CD14-positive monocyte (primary cell): ENCODE results near the gene CCL22. TPM values are rescaled to one million over a fixed set of nuclear protein-coding genes. Genes with fewer than 3 reads are reported as not detected.

Experiments
- DNase-seq, 3 donors: peaks; one replicate each; pipeline ENCODE4 v3.0.0-alpha.2; 2011 to 2022
- H2AFZ ChIP-seq: 2 replicates; pipeline ENCODE4 v1.6.0; 2012; ENCODE audit warnings: mild to moderate bottlenecking, low read depth, low read length, inconsistent platforms; ENCODE audit not compliant: insufficient read depth, poor library complexity, severe bottlenecking
- H3K27ac ChIP-seq, 2 donors: 1 replicate in 1 of 2; 2 replicates in 1 of 2; pipeline ENCODE4 v1.5.1; 2012 to 2013; ENCODE audit warnings: low read length in 2 of 2, control low read depth in 1 of 2, inconsistent platforms in 1 of 2, low read depth in 1 of 2, mild to moderate bottlenecking in 1 of 2
- H3K27me3 ChIP-seq, 2 donors: one replicate each; pipeline versions ENCODE4 v1.6.0 to v1.6.1; 2011 to 2013; ENCODE audit warnings: low read length in 2 of 2; ENCODE audit not compliant: control insufficient read depth in 2 of 2, insufficient read depth in 2 of 2
- H3K36me3 ChIP-seq, 2 donors: replicated peaks in 1 of 2; 1 replicate in 1 of 2; 2 replicates in 1 of 2; pipeline versions ENCODE4 v1.5.1 to v1.6.1; 2012 to 2013; ENCODE audit warnings: low read length in 2 of 2, control low read depth in 1 of 2, inconsistent platforms in 1 of 2, mild to moderate bottlenecking in 1 of 2; ENCODE audit not compliant: insufficient read depth in 2 of 2, control insufficient read depth in 1 of 2
- H3K4me1 ChIP-seq, 2 donors: 1 replicate in 1 of 2; 2 replicates in 1 of 2; pipeline versions ENCODE4 v1.5.1 to v1.6.1; 2012 to 2013; ENCODE audit warnings: low read length in 2 of 2, control low read depth in 1 of 2, inconsistent platforms in 1 of 2, mild to moderate bottlenecking in 1 of 2, moderate library complexity in 1 of 2; ENCODE audit not compliant: insufficient read depth in 2 of 2, control insufficient read depth in 1 of 2
- H3K4me2 ChIP-seq: replicated peaks from 2 replicates; pipeline ENCODE3; 2012; ENCODE audit warnings: low read length, moderate library complexity, mild to moderate bottlenecking; ENCODE audit not compliant: poor library complexity, severe bottlenecking; ENCODE audit errors: extremely low read depth
- H3K4me3 ChIP-seq, 3 experiments: fragments of 200-600 bp in 1 of 3; sonication (generic) in 1 of 3; replicated peaks in 1 of 3; 1 replicate in 2 of 3; 2 replicates in 1 of 3; pipeline ENCODE4 v1.5.1; 2011 to 2013; ENCODE audit warnings: low read length in 3 of 3, mild to moderate bottlenecking in 3 of 3, control low read depth in 2 of 3, low read depth in 2 of 3, inconsistent platforms in 1 of 3, moderate library complexity in 1 of 3
- H3K79me2 ChIP-seq: 2 replicates; pipeline ENCODE4 v1.6.0; 2012; ENCODE audit warnings: mild to moderate bottlenecking, control low read depth, inconsistent platforms, low read length, moderate library complexity; ENCODE audit not compliant: insufficient read depth
- H3K9ac ChIP-seq: 2 replicates; pipeline ENCODE4 v1.6.0; 2017; ENCODE audit warnings: low read length, mild to moderate bottlenecking; ENCODE audit not compliant: insufficient read depth, poor library complexity, severe bottlenecking
- H3K9me3 ChIP-seq, 2 donors: replicated peaks in 1 of 2; 1 replicate in 1 of 2; 2 replicates in 1 of 2; pipeline versions ENCODE4 v1.5.1 to v1.6.1; 2012 to 2013; ENCODE audit warnings: low read length in 2 of 2, control low read depth in 1 of 2; ENCODE audit not compliant: control insufficient read depth in 1 of 2, insufficient read depth in 1 of 2
- H4K20me1 ChIP-seq: 2 replicates; pipeline ENCODE4 v1.6.0; 2012; ENCODE audit warnings: mild to moderate bottlenecking, low read length, control low read depth, moderate library complexity; ENCODE audit not compliant: insufficient read depth
- H3K27ac Mint-ChIP-seq, 7 donors: one replicate each; pipeline ENCODE4 v1.8.0; 2020; ENCODE audit warnings: mild to moderate bottlenecking in 7 of 7, mixed read lengths in 7 of 7, moderate library complexity in 6 of 7, inconsistent platforms in 2 of 7
- H3K27me3 Mint-ChIP-seq, 3 donors: one replicate each; pipeline ENCODE4 v1.8.0; 2021 to 2022; ENCODE audit warnings: low read depth in 3 of 3, mild to moderate bottlenecking in 3 of 3, mixed read lengths in 3 of 3, moderate library complexity in 3 of 3, inconsistent platforms in 1 of 3
- H3K36me3 Mint-ChIP-seq, 2 donors: one replicate each; pipeline ENCODE4 v1.8.0; 2020; ENCODE audit warnings: mixed read lengths in 2 of 2, inconsistent platforms in 1 of 2, mild to moderate bottlenecking in 1 of 2
- H3K4me1 Mint-ChIP-seq: one replicate; pipeline ENCODE4 v1.8.0; 2020; ENCODE audit warnings: mild to moderate bottlenecking, mixed read lengths
- H3K4me3 Mint-ChIP-seq, 2 donors: one replicate each; pipeline ENCODE4 v1.8.0; 2020; ENCODE audit warnings: mild to moderate bottlenecking in 2 of 2, mixed read lengths in 2 of 2, moderate library complexity in 1 of 2
- H3K9me3 Mint-ChIP-seq, 7 donors: one replicate each; pipeline ENCODE4 v1.8.0; 2020 to 2022; ENCODE audit warnings: mixed read lengths in 7 of 7, mild to moderate bottlenecking in 6 of 7, moderate library complexity in 6 of 7, inconsistent platforms in 2 of 7
- CTCF ChIP-seq: fragments of 200-600 bp; IDR thresholded peaks from one replicate; pipeline ENCODE4 v1.8.0; 2022; ENCODE audit warnings: antibody characterized with exemption, mild to moderate bottlenecking
- WGBS: methylation state at CpG from one replicate; pipeline ENCODE4 v1.1.5; 2013; ENCODE audit warnings: missing lambda C conversion rate; ENCODE audit not compliant: insufficient coverage; 5-methylcytosine and 5-hydroxymethylcytosine counted together
- intact Hi-C, 2 donors: fragments of 100-400 bp; cut with micrococcal nuclease; formaldehyde crosslinking; loops; one replicate each; pipeline versions ENCODE4 v1.15.0 to v1.15.1; 2023
- polyA plus RNA-seq, 3 donors: library from polyadenylated mRNA; depleted of rRNA in 1 of 3; unstranded in 2 of 3; stranded (reverse) in 1 of 3; fragments of 300-500 nt in 2 of 3; fragments of >200 nt in 1 of 3; fragmentation: Illumina TruSeq in 2 of 3; gene quantifications; 1 replicate in 2 of 3; 2 replicates in 1 of 3; pipeline ENCODE4 v1.2.3, GENCODE V29; 2012 to 2021

CCL22 gene
- polyA plus RNA-seq, 3 donors: 0.04 to 0.18 (median 0.15) TPM

DNA sequence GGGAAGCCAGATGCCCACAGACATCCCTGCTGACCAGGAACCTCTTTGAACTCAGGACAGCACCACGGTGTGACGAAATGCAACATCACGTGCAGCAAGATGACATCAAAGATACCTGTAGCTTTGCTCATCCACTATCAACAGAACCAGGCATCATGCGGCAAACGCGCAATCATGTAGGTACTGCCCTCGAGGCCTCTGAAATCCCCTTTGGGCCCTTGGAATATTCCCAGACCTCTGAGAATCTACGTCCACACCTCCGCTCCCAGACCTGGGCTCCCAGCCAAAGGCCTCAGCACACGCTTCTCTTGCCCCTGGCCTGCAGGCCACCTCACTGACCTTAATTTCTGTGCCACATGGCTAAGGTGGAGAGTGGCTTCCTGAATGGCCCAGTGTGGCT, 21.0 kb downstream of the CCL22 start:
- H3K4me3 ChIP-seq: no peak overlapping the region
- H3K9me3 ChIP-seq: no peaks in the 10 kb centered on the region
- no peak overlapping the region for H3K9ac ChIP-seq
- Mint-ChIP-seq H3K9me3 (peaks cover 0 to 2% (median 0%) of the 10 kb centered on the region in 7 donors), H3K27ac (no peak overlapping the region), H3K36me3 (no peaks in the 10 kb centered on the region), H3K4me1 (peaks cover 30% of the 10 kb centered on the region), H3K4me3 (no peak overlapping the region), H3K27me3 (peaks cover 12 to 19% (median 13%) of the 10 kb centered on the region in 3 donors)
- DNase-seq: no peak
- no peaks in the 10 kb centered on the region for H3K79me2 ChIP-seq
- H3K4me2 ChIP-seq: no peak overlapping the region
- no peak for TF ChIP-seq CTCF
- H3K36me3 ChIP-seq: no peaks in the 10 kb centered on the region
- no peak overlapping the region for H2AFZ ChIP-seq
- H3K4me1 ChIP-seq: peaks cover 21 to 26% of the 10 kb centered on the region in 2 donors
- H3K27me3 ChIP-seq: no peaks in the 10 kb centered on the region
- H4K20me1 ChIP-seq: no peaks in the 10 kb centered on the region
- intact Hi-C loops: no loop called here
- H3K27ac ChIP-seq: no peak overlapping the region
- 87% methylated on average over 9 of the region's 10 CpGs for WGBS

DNA sequence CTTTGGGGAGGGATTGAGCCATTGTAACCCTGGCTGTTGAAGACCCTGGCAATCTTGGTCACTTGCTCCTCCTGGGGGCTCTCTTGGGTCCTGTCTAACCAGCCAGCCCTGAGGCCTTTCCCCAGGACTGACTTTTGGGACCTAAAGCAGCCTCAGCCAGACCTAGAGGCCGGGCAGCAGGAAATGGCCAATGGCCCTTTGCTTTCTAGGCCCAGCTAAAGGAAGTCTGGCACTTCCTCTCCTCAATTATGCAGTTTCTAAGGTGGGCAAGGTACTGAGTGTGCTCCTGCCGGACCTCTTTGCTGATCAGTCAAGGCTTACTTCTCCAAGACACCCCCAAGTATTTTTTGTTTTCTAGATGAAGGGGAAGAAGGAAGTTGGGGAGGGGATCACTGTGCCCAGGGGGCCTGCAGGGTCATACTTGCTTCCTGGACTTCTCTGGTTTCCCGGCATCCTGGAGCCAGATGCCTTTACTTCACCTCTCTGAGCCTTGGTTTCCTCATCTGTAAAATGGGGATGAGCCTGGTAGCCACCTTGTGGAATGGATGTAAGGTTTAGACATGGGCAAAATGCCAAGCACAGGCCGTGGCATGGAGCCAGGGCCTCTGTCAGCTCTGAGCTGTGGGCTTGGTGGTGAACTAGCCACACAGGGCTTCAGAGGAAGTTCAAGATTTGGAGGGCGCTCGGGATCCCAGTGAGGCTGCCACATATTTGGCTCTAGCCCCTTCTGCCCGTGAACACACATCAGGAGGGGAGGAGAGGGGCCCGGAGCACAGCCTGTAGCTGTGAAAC, 22.3 kb downstream of the CCL22 start:
- no peaks in the 10 kb centered on the region for H3K27me3 ChIP-seq
- Mint-ChIP-seq H3K27me3 (peaks cover 12 to 19% (median 18%) of the 10 kb centered on the region in 3 donors), H3K4me3 (no peak overlapping the region), H3K4me1 (peaks cover 37% of the 10 kb centered on the region), H3K27ac (peak overlapping the region in 1 of 7 donors; percentile 50), H3K36me3 (no peaks in the 10 kb centered on the region), H3K9me3 (peaks cover 0 to 2% (median 0%) of the 10 kb centered on the region in 7 donors)
- H3K9me3 ChIP-seq: no peaks in the 10 kb centered on the region
- H3K4me3 ChIP-seq: no peak overlapping the region
- H3K36me3 ChIP-seq: no peaks in the 10 kb centered on the region
- no peaks in the 10 kb centered on the region for H3K79me2 ChIP-seq
- H3K4me2 ChIP-seq: no peak overlapping the region
- no peaks in the 10 kb centered on the region for H4K20me1 ChIP-seq
- peak overlapping the region; percentile 41 for H2AFZ ChIP-seq
- no peak for TF ChIP-seq CTCF
- DNase-seq: no peak
- H3K4me1 ChIP-seq: peaks cover 23 to 33% of the 10 kb centered on the region in 2 donors
- intact Hi-C loops: no loop called here
- peak overlapping the region in 1 of 2 donors; percentile 8 for H3K27ac ChIP-seq
- WGBS: 15% methylated on average over 6 of the region's 8 CpGs
- no peak overlapping the region for H3K9ac ChIP-seq
